ENCODE results near the gene ZGLP1.

ZGLP1 gene

GRCh38 chr19:10269333-10270179 is 40.1 kb downstream of the ZGLP1 start:
- Histone ChIP-seq H3K4me2 (ENCODE audit: low read depth, low read length, poor library complexity, severe bottlenecking) (peak overlapping the region; percentile 70), H3K36me3 (ENCODE audit: insufficient read depth, low read length) (no peaks in the 10 kb centered on the region), H3K4me3 (ENCODE audit: low read length, poor library complexity, severe bottlenecking) (peak overlapping the region; percentile 73), H3K9me3 (ENCODE audit: insufficient read depth, low read depth, low read length) (no peaks in the 10 kb centered on the region), H3K9ac (ENCODE audit: low read depth, low read length, poor library complexity, severe bottlenecking) (peak overlapping the region; percentile 75), H4K20me1 (ENCODE audit: insufficient read depth, low read length, poor library complexity, severe bottlenecking) (no peaks in the 10 kb centered on the region), H3F3A (ENCODE audit: low read depth) (no peaks in the 10 kb centered on the region), H3K9me2 (replicated peaks; ENCODE audit: low read depth, low read length) (no peaks in the 10 kb centered on the region), H2AFZ (ENCODE audit: low read length) (peak overlapping the region; percentile 85), H3K79me2 (ENCODE audit: insufficient read depth, low read length) (peaks cover 9% of the 10 kb centered on the region; the same call in 1 of the 2 replicates), H3K27me3 (ENCODE audit: insufficient read depth, low read length, poor library complexity, severe bottlenecking) (no peaks in the 10 kb centered on the region), H3K4me1 (ENCODE audit: insufficient read depth, low read length, poor library complexity, severe bottlenecking) (peaks cover 21% of the 10 kb centered on the region)
- TF ChIP-seq, protein P1, sequence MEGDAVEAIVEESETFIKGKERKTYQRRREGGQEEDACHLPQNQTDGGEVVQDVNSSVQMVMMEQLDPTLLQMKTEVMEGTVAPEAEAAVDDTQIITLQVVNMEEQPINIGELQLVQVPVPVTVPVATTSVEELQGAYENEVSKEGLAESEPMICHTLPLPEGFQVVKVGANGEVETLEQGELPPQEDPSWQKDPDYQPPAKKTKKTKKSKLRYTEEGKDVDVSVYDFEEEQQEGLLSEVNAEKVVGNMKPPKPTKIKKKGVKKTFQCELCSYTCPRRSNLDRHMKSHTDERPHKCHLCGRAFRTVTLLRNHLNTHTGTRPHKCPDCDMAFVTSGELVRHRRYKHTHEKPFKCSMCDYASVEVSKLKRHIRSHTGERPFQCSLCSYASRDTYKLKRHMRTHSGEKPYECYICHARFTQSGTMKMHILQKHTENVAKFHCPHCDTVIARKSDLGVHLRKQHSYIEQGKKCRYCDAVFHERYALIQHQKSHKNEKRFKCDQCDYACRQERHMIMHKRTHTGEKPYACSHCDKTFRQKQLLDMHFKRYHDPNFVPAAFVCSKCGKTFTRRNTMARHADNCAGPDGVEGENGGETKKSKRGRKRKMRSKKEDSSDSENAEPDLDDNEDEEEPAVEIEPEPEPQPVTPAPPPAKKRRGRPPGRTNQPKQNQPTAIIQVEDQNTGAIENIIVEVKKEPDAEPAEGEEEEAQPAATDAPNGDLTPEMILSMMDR (conservative IDR thresholded peaks at IDR 0.05; ENCODE audit: low read length) = peak; percentile 91
- TF ChIP-seq EZH2phosphoT487 (IDR thresholded peaks at IDR 0.05; ENCODE audit: borderline replicate concordance) = no peak

- no peak for TF ChIP-seq EZH2phosphoT487 (IDR thresholded peaks at IDR 0.05; ENCODE audit: borderline replicate concordance)
- TF ChIP-seq, protein P1 (conservative IDR thresholded peaks at IDR 0.05; ENCODE audit: low read length) = no peak
- no peaks in the 10 kb centered on the region for H3F3A ChIP-seq (ENCODE audit: low read depth)
- H3K9me2 ChIP-seq (replicated peaks; ENCODE audit: low read depth, low read length) = no peaks in the 10 kb centered on the region
- H3K27me3 ChIP-seq (ENCODE audit: insufficient read depth, low read length, poor library complexity, severe bottlenecking) = no peaks in the 10 kb centered on the region
- H3K36me3 ChIP-seq (ENCODE audit: insufficient read depth, low read length) = no peaks in the 10 kb centered on the region
- peaks cover 9% of the 10 kb centered on the region; the same call in 1 of the 2 replicates for H3K79me2 ChIP-seq (ENCODE audit: insufficient read depth, low read length)
- no peak overlapping the region for H3K9ac ChIP-seq (ENCODE audit: low read depth, low read length, poor library complexity, severe bottlenecking)
- H3K9me3 ChIP-seq (ENCODE audit: insufficient read depth, low read depth, low read length) = no peaks in the 10 kb centered on the region
- no peak overlapping the region for H3K4me3 ChIP-seq (ENCODE audit: low read length, poor library complexity, severe bottlenecking)
- H2AFZ ChIP-seq (ENCODE audit: low read length) = no peak overlapping the region
- H3K4me1 ChIP-seq (ENCODE audit: insufficient read depth, low read length, poor library complexity, severe bottlenecking) = peaks cover 21% of the 10 kb centered on the region
- no peaks in the 10 kb centered on the region for H4K20me1 ChIP-seq (ENCODE audit: insufficient read depth, low read length, poor library complexity, severe bottlenecking)
- no peak overlapping the region for H3K4me2 ChIP-seq (ENCODE audit: low read depth, low read length, poor library complexity, severe bottlenecking)
Observed at GRCh38 chr19:10268071-10268470, 41.5 kb downstream of the ZGLP1 start.

- H3K4me1 ChIP-seq (ENCODE audit: insufficient read depth, low read length, poor library complexity, severe bottlenecking) = peaks cover 20% of the 10 kb centered on the region
- H3K27me3 ChIP-seq (ENCODE audit: insufficient read depth, low read length, poor library complexity, severe bottlenecking) = no peaks in the 10 kb centered on the region
- no peaks in the 10 kb centered on the region for H3F3A ChIP-seq (ENCODE audit: low read depth)
- no peak overlapping the region for H2AFZ ChIP-seq (ENCODE audit: low read length)
- H4K20me1 ChIP-seq (ENCODE audit: insufficient read depth, low read length, poor library complexity, severe bottlenecking) = no peaks in the 10 kb centered on the region
- no peaks in the 10 kb centered on the region for H3K36me3 ChIP-seq (ENCODE audit: insufficient read depth, low read length)
- no peaks in the 10 kb centered on the region for H3K9me3 ChIP-seq (ENCODE audit: insufficient read depth, low read depth, low read length)
- no peaks in the 10 kb centered on the region for H3K9me2 ChIP-seq (replicated peaks; ENCODE audit: low read depth, low read length)
- H3K4me3 ChIP-seq (ENCODE audit: low read length, poor library complexity, severe bottlenecking) = no peak overlapping the region
- H3K9ac ChIP-seq (ENCODE audit: low read depth, low read length, poor library complexity, severe bottlenecking) = no peak overlapping the region
- H3K4me2 ChIP-seq (ENCODE audit: low read depth, low read length, poor library complexity, severe bottlenecking) = no peak overlapping the region
- TF ChIP-seq EZH2phosphoT487 (IDR thresholded peaks at IDR 0.05; ENCODE audit: borderline replicate concordance) = no peak
- TF ChIP-seq, protein P1 (conservative IDR thresholded peaks at IDR 0.05; ENCODE audit: low read length) = no peak
- peaks cover 7% of the 10 kb centered on the region; the same call in 1 of the 2 replicates for H3K79me2 ChIP-seq (ENCODE audit: insufficient read depth, low read length)
Observed at GRCh38 chr19:10266706-10267105, 42.9 kb downstream of the ZGLP1 start.

Measured in Loucy (cell line).